Iris pigment epithelial cell (primary cell): Measurements from ENCODE around the gene DEPDC1.
"Not testable (repeated sequence)": the region's sequence is repeated elsewhere in the genome, so short reads cannot be mapped to it uniquely, and the experiment has no call there.

Experiments
- DNase-seq: peaks from one replicate; pipeline ENCODE4 v3.0.0-alpha.2; 2011; ENCODE audit warnings: low read depth

Gene DEPDC1

GRCh38 chr1:68496680-68497357 lies at the start of gene DEPDC1:
Gene DEPDC1, minus strand, starts transcription at chr1:68497082. Its CDS starts 83 bp downstream, at chr1:68496999.
- DNase-seq = peak; percentile 94

GRCh38 chr1:68544651-68545050 lies 47.8 kb upstream of the DEPDC1 start:
- DNase-seq = no peak

- DNase-seq = peak; percentile 4
Measured at GRCh38 chr1:68542586-68542985, 45.7 kb upstream of the DEPDC1 start.

GRCh38 chr1:68538941-68539340 lies 42.1 kb upstream of the DEPDC1 start:
- DNase-seq = no peak

GRCh38 chr1:68528243-68528642 lies 31.4 kb upstream of the DEPDC1 start:
- DNase-seq = no peak

- no peak for DNase-seq
Measured at GRCh38 chr1:68525781-68526180, 28.9 kb upstream of the DEPDC1 start.

- DNase-seq = no peak
Measured at GRCh38 chr1:68521286-68521685, 24.4 kb upstream of the DEPDC1 start.

GRCh38 chr1:68516066-68516465 lies 19.2 kb upstream of the DEPDC1 start:
- peak; percentile 8 for DNase-seq

- peak; percentile 5 for DNase-seq
Measured at GRCh38 chr1:68511254-68511653, 14.4 kb upstream of the DEPDC1 start.

- no peak for DNase-seq
Measured at GRCh38 chr1:68506386-68506785, 9.5 kb upstream of the DEPDC1 start.

GRCh38 chr1:68503085-68503484 lies 6.2 kb upstream of the DEPDC1 start:
- no peak for DNase-seq

- DNase-seq = no peak
Measured at GRCh38 chr1:68497358-68497698, 446 bp upstream of the DEPDC1 start.

- DNase-seq = peak; percentile 7
Measured at GRCh38 chr1:68495968-68496679, 758 bp downstream of the DEPDC1 start.

- no peak for DNase-seq
Measured at GRCh38 chr1:68495532-68495931, 1.4 kb downstream of the DEPDC1 start.

- no peak for DNase-seq
Measured at GRCh38 chr1:68493193-68493592, 3.7 kb downstream of the DEPDC1 start.

- not testable (repeated sequence) for DNase-seq
Measured at GRCh38 chr1:68492255-68492654, 4.6 kb downstream of the DEPDC1 start.

- DNase-seq = no peak
Measured at GRCh38 chr1:68490046-68490651, 6.7 kb downstream of the DEPDC1 start.

- DNase-seq = no peak
Measured at GRCh38 chr1:68485431-68486022, 11.4 kb downstream of the DEPDC1 start.

GRCh38 chr1:68484618-68485017 lies 12.3 kb downstream of the DEPDC1 start:
- DNase-seq = no peak

GRCh38 chr1:68481041-68481440 lies 15.8 kb downstream of the DEPDC1 start:
- DNase-seq = peak; percentile 15

- DNase-seq = no peak
Measured at GRCh38 chr1:68479501-68479900, 17.4 kb downstream of the DEPDC1 start.

- DNase-seq = no peak
Measured at GRCh38 chr1:68478662-68479061, 18.2 kb downstream of the DEPDC1 start.

GRCh38 chr1:68476626-68477025 lies 20.3 kb downstream of the DEPDC1 start:
- DNase-seq = not testable (repeated sequence)
